Muscle layer of colon (tissue), 2 donors: Measurements from ENCODE around the gene AGAP1.

Source experiments
- H3K27ac ChIP-seq: one replicate; pipeline ENCODE4 v1.7.0; 2013; ENCODE audit warnings: low read depth, mild to moderate bottlenecking, low read length, moderate library complexity
- H3K27me3 ChIP-seq, 2 donors: one replicate each; pipeline ENCODE4 v1.7.0; 2013; ENCODE audit warnings: low read length in 2 of 2, mild to moderate bottlenecking in 2 of 2; ENCODE audit not compliant: insufficient read depth in 2 of 2, control insufficient read depth in 1 of 2
- H3K36me3 ChIP-seq: one replicate; pipeline ENCODE4 v1.7.0; 2013; ENCODE audit warnings: mild to moderate bottlenecking, low read length; ENCODE audit not compliant: insufficient read depth
- H3K4me1 ChIP-seq: one replicate; pipeline ENCODE4 v1.7.0; 2013; ENCODE audit warnings: mild to moderate bottlenecking, low read length; ENCODE audit not compliant: insufficient read depth
- H3K4me3 ChIP-seq, 2 donors: one replicate each; pipeline ENCODE4 v1.7.0; 2013; ENCODE audit warnings: low read length in 2 of 2, low read depth in 1 of 2, mild to moderate bottlenecking in 1 of 2, moderate library complexity in 1 of 2
- H3K9ac ChIP-seq: one replicate; pipeline ENCODE4 v1.7.0; 2013; ENCODE audit warnings: low read length
- H3K9me3 ChIP-seq: one replicate; pipeline ENCODE4 v1.7.0; 2013; ENCODE audit warnings: mild to moderate bottlenecking, low read length
- donor health status: abdominal sarcoma.
- donor health status: Adenocarcinoma of cecum.

AGAP1 gene

GRCh38 chr2:235958221-235958930 lies 464.5 kb downstream of the AGAP1 start:
- no peak overlapping the region for H3K4me3 ChIP-seq
- H3K27ac ChIP-seq = no peak overlapping the region

GRCh38 chr2:235958931-235959410 lies 465.1 kb downstream of the AGAP1 start:
- no peak overlapping the region for H3K27ac ChIP-seq
- no peak overlapping the region for H3K4me3 ChIP-seq
- no peaks in the 10 kb centered on the region for H3K27me3 ChIP-seq
- H3K9me3 ChIP-seq = no peaks in the 10 kb centered on the region
- no peak overlapping the region for H3K9ac ChIP-seq
- no peaks in the 10 kb centered on the region for H3K4me1 ChIP-seq
- peaks cover 6% of the 10 kb centered on the region for H3K36me3 ChIP-seq

More at GRCh38 chr2:235958221-235958930, 464.5 kb downstream of the AGAP1 start:
- H3K4me1 ChIP-seq = no peaks in the 10 kb centered on the region
- no peak overlapping the region for H3K9ac ChIP-seq
- no peaks in the 10 kb centered on the region for H3K9me3 ChIP-seq
- no peaks in the 10 kb centered on the region for H3K27me3 ChIP-seq
- peaks cover 6% of the 10 kb centered on the region for H3K36me3 ChIP-seq

DNA sequence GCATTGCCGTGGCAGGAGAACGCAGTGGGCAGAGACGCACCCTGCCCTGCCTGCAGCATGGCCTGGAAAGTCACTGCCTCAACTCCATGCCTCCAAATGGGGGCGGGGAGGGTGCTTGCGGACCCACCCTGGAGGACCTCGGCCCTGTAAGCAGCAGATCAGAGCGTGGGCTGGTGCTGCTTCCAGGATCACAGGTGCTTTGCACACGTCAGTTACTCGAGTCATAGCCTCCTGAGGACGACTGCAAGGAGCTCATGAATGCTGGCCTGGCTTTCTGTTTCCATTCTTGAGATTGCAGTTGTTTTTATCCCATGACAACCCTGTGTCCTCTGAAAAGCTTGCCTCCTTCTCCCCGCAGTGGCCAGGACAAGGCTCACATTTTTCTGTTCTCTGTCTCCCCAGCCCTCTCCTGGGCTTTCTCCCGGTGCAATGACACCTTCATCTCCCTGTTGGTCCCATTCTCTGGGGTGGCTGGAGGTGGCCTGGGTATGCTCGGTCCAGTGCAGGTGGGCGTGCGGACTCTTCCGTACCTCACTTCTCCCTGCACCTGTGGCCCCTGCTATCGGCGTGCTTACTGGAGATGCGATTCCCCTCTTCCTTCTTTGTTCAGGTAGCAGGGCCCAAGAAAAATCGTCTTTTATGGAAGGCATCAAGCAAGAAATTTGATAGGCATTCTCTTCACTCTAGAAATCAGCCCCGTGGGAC lies 466.3 kb downstream of the AGAP1 start:
- Histone ChIP-seq H3K27ac (no peak overlapping the region), H3K36me3 (peaks cover 6% of the 10 kb centered on the region), H3K27me3 (no peaks in the 10 kb centered on the region), H3K9ac (no peak overlapping the region), H3K4me1 (no peaks in the 10 kb centered on the region), H3K9me3 (no peaks in the 10 kb centered on the region), H3K4me3 (no peak overlapping the region)

- H3K27ac ChIP-seq = no peak overlapping the region
- no peaks in the 10 kb centered on the region for H3K4me1 ChIP-seq
- H3K36me3 ChIP-seq = peaks cover 6% of the 10 kb centered on the region
- no peak overlapping the region for H3K9ac ChIP-seq
- no peaks in the 10 kb centered on the region for H3K9me3 ChIP-seq
- H3K27me3 ChIP-seq = no peaks in the 10 kb centered on the region
- H3K4me3 ChIP-seq = no peak overlapping the region
These were observed 467.1 kb downstream of the AGAP1 start for GRCh38 chr2:235960716-235961640.

- no peaks in the 10 kb centered on the region for H3K27me3 ChIP-seq
- H3K4me1 ChIP-seq = no peaks in the 10 kb centered on the region
- H3K27ac ChIP-seq = no peak overlapping the region
- peaks cover 6% of the 10 kb centered on the region for H3K36me3 ChIP-seq
- H3K9ac ChIP-seq = no peak overlapping the region
- no peak overlapping the region for H3K4me3 ChIP-seq
- no peaks in the 10 kb centered on the region for H3K9me3 ChIP-seq
These were observed 467.9 kb downstream of the AGAP1 start for GRCh38 chr2:235961711-235962110.

- Histone ChIP-seq H3K9me3 (no peaks in the 10 kb centered on the region), H3K27ac (no peak overlapping the region), H3K27me3 (no peaks in the 10 kb centered on the region), H3K4me1 (no peaks in the 10 kb centered on the region), H3K36me3 (peaks cover 9% of the 10 kb centered on the region), H3K9ac (no peak overlapping the region), H3K4me3 (no peak overlapping the region)
These were observed 470.2 kb downstream of the AGAP1 start for GRCh38 chr2:235963853-235964577.

GRCh38 chr2:235964787-235965390 lies 471.0 kb downstream of the AGAP1 start:
- no peak overlapping the region for H3K9ac ChIP-seq
- H3K27me3 ChIP-seq = no peaks in the 10 kb centered on the region
- no peaks in the 10 kb centered on the region for H3K4me1 ChIP-seq
- H3K36me3 ChIP-seq = peaks cover 18% of the 10 kb centered on the region
- H3K9me3 ChIP-seq = no peaks in the 10 kb centered on the region
- H3K27ac ChIP-seq = no peak overlapping the region
- no peak overlapping the region for H3K4me3 ChIP-seq

DNA sequence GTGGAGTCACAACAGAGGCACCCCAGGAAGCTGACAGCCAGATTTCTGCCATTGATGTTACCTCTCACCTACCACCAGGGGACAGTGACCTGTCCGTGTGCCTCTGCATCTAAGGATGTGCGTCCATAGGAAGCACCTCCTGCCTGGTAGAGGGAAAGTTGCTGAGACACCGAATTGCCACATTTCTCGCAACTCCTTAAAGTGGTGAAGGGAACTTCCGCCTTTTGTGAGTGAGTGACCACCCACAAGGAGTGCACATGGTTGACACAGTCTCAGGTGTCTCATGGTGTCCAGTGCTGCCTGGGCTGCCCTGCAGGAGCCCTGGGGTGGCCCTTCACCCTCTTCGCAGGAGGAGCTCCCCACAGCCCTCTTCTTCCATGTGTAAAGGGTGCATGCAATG lies 472.6 kb downstream of the AGAP1 start:
- no peak overlapping the region for H3K9ac ChIP-seq
- no peaks in the 10 kb centered on the region for H3K4me1 ChIP-seq
- no peak overlapping the region for H3K27ac ChIP-seq
- peaks cover 23% of the 10 kb centered on the region for H3K36me3 ChIP-seq
- no peak overlapping the region for H3K4me3 ChIP-seq
- H3K27me3 ChIP-seq = no peaks in the 10 kb centered on the region
- H3K9me3 ChIP-seq = no peaks in the 10 kb centered on the region

- Histone ChIP-seq H3K36me3 (peaks cover 23% of the 10 kb centered on the region), H3K9ac (no peak overlapping the region), H3K4me1 (no peaks in the 10 kb centered on the region), H3K27ac (no peak overlapping the region), H3K4me3 (no peak overlapping the region), H3K27me3 (no peaks in the 10 kb centered on the region), H3K9me3 (no peaks in the 10 kb centered on the region)
These were observed 473.3 kb downstream of the AGAP1 start for GRCh38 chr2:235966932-235967757.

DNA sequence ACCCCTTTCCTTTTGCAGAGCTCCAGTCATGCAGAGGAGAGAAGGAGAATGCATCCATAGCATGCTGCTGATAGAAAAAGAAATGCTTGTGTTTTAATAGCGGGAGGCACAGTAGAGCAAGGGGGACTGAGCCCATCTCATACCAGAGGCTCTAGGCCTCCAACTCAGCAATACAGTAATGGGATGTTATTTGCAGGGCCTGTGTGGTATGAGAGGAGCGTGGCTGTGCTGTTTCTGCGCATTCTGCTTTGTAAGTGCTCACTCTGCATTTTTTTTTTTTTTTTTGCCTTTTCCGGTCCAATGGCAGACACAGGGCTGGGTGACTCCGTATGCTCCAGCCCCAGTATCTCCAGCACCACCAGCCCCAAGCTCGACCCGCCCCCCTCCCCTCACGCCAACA lies 474.3 kb downstream of the AGAP1 start:
- Histone ChIP-seq H3K27ac (no peak overlapping the region), H3K4me3 (no peak overlapping the region), H3K4me1 (no peaks in the 10 kb centered on the region), H3K9me3 (no peaks in the 10 kb centered on the region), H3K27me3 (no peaks in the 10 kb centered on the region), H3K36me3 (peaks cover 23% of the 10 kb centered on the region), H3K9ac (no peak overlapping the region)
